OCI-LY7 (cell line): ENCODE measurements around the gene TBC1D1. TPM values are rescaled to one million over a fixed set of nuclear protein-coding genes. Genes with fewer than 3 reads are reported as not detected.

Experiments
- BruUV-seq: library from RNA; stranded (reverse); fragments of 400-500 nt; replicated peaks from 2 replicates; lab custom pipeline; 2021; lab: Mats Ljungman, UMichigan
- CTCF ChIA-PET: fragments of 300-600 bp; sonication (Branson Sonifier 250); formaldehyde crosslinking; loops from one replicate; lab custom pipeline; 2022; ENCODE audit warnings: antibody characterized with exemption; ENCODE audit not compliant: unreplicated experiment; lab: Charles Lee
- POLR2A ChIA-PET: fragments of 300-600 bp; sonication (Branson Sonifier 250); formaldehyde crosslinking; loops from one replicate; lab custom pipeline; 2022; ENCODE audit warnings: antibody characterized with exemption; lab: Charles Lee
- DNase-seq: peaks from one replicate; pipeline ENCODE4 v3.0.0-alpha.2; 2015; ENCODE audit warnings: low spot score
- H2AFZ ChIP-seq: fragments of 200-600 bp; sonication (generic), shearing (Covaris generic); 2 replicates; pipeline ENCODE4 v1.6.1; 2014; ENCODE audit warnings: mild to moderate bottlenecking, antibody characterized with exemption, low read length, moderate library complexity
- H3K27ac ChIP-seq: fragments of 200-600 bp; sonication (generic); 2 replicates; pipeline ENCODE4 v1.5.1; 2014; ENCODE audit warnings: mixed run types, low read depth, mild to moderate bottlenecking, moderate library complexity, low read length, inconsistent platforms; ENCODE audit not compliant: poor library complexity, severe bottlenecking
- H3K36me3 ChIP-seq: fragments of 200-600 bp; sonication (generic); 2 replicates; pipeline ENCODE4 v1.6.1; 2014; ENCODE audit warnings: mild to moderate bottlenecking, antibody characterized with exemption, low read length, moderate library complexity, mixed read lengths; ENCODE audit not compliant: insufficient read depth
- H3K4me1 ChIP-seq: fragments of 200-600 bp; sonication (generic); 2 replicates; pipeline ENCODE4 v1.5.1; 2014; ENCODE audit warnings: mild to moderate bottlenecking, low read length; ENCODE audit not compliant: insufficient read depth, poor library complexity, severe bottlenecking
- H3K4me2 ChIP-seq: fragments of 200-600 bp; sonication (generic); 2 replicates; pipeline ENCODE4 v1.6.1; 2014; ENCODE audit warnings: mild to moderate bottlenecking, low read length
- H3K4me3 ChIP-seq: fragments of 200-600 bp; sonication (generic); 2 replicates; pipeline ENCODE4 v1.5.1; 2014; ENCODE audit warnings: mild to moderate bottlenecking, low read depth, low read length; ENCODE audit not compliant: poor library complexity, severe bottlenecking
- H3K79me2 ChIP-seq: fragments of 200-600 bp; sonication (generic); 2 replicates; pipeline ENCODE4 v1.6.1; 2016; ENCODE audit warnings: low read depth, mild to moderate bottlenecking, low read length, moderate library complexity, mixed read lengths; ENCODE audit not compliant: insufficient read depth
- H3K9me2 ChIP-seq: fragments of 200-600 bp; sonication (generic); 2 replicates; pipeline ENCODE4 v1.6.1; 2016; ENCODE audit warnings: mild to moderate bottlenecking, low read length, mixed read lengths; ENCODE audit not compliant: insufficient read depth
- H3K9me3 ChIP-seq: fragments of 200-600 bp; sonication (generic); 2 replicates; pipeline ENCODE4 v1.6.1; 2014; ENCODE audit warnings: mild to moderate bottlenecking, mixed run types, low read length, mixed read lengths
- H4K20me1 ChIP-seq: fragments of 200-600 bp; sonication (generic); 2 replicates; pipeline ENCODE4 v1.6.1; 2014; ENCODE audit warnings: mild to moderate bottlenecking, antibody characterized with exemption, low read length, moderate library complexity, mixed read lengths; ENCODE audit not compliant: insufficient read depth
- CTCF ChIP-seq: fragments of 200-600 bp; sonication (generic); conservative IDR thresholded peaks from 2 replicates; pipeline ENCODE4 v1.5.1; 2014; ENCODE audit warnings: mild to moderate bottlenecking, antibody characterized with exemption, low read length, moderate library complexity, mixed read lengths
- EZH2phosphoT487 ChIP-seq: fragments of 200-600 bp; sonication (generic); IDR thresholded peaks from 2 replicates; pipeline ENCODE4 v1.6.1; 2018; ENCODE audit warnings: low read depth, borderline replicate concordance, mild to moderate bottlenecking, mixed run types, antibody characterized with exemption, low read length, moderate library complexity, mixed read lengths
- intact Hi-C: fragments of 100-400 bp; cut with micrococcal nuclease; formaldehyde crosslinking; loops from one replicate; pipeline ENCODE4 v1.10.0; 2022; ENCODE audit not compliant: unreplicated experiment
- total RNA-seq, 2 experiments: library from RNA; depleted of rRNA in 1 of 2; stranded (reverse); fragments of >200 nt in 1 of 2; shearing (Covaris generic) in 1 of 2; gene quantifications; 2 replicates each; pipeline ENCODE4 v1.2.3, GENCODE V29; 2014 to 2022

The TBC1D1 gene
- total RNA-seq, 2 experiments from 2014 or later: 539 to 545 TPM

GRCh38 chr4:37872310-37872988 lies 18.4 kb upstream of the TBC1D1 start:
- no peaks in the 10 kb centered on the region for H3K9me2 ChIP-seq
- ChIA-PET POLR2A (interaction anchor here (0.6 kb wide), 1 partner anchor 17 kb away, joined by 4 read pairs; no protein-coding TSS in a partner anchor), CTCF (no interaction called here)
- H3K4me3 ChIP-seq: no peak overlapping the region
- H3K27ac ChIP-seq: no peak overlapping the region
- H2AFZ ChIP-seq: no peak overlapping the region
- H3K36me3 ChIP-seq: peaks cover 14% of the 10 kb centered on the region
- H3K4me2 ChIP-seq: no peak overlapping the region
- no peaks in the 10 kb centered on the region for H3K79me2 ChIP-seq
- TF ChIP-seq EZH2phosphoT487 (no peak), CTCF (no peak)
- no peaks in the 10 kb centered on the region for H4K20me1 ChIP-seq
- H3K4me1 ChIP-seq: no peaks in the 10 kb centered on the region
- no TSS peak for BruUV-seq
- no peak for DNase-seq
- H3K9me3 ChIP-seq: no peaks in the 10 kb centered on the region
- intact Hi-C loops: no loop called here

GRCh38 chr4:37873386-37873785 lies 17.5 kb upstream of the TBC1D1 start:
- ChIA-PET CTCF (no interaction called here), POLR2A (interaction anchor here (2.0 kb wide), 1 partner anchor 21 kb away, joined by 13 read pairs; no protein-coding TSS in a partner anchor)
- BruUV-seq: no TSS peak
- intact Hi-C loops: no loop called here
- no peak overlapping the region for H3K4me2 ChIP-seq
- peaks cover 10% of the 10 kb centered on the region for H3K36me3 ChIP-seq
- H3K9me3 ChIP-seq: no peaks in the 10 kb centered on the region
- H3K79me2 ChIP-seq: no peaks in the 10 kb centered on the region
- no peak overlapping the region for H3K4me3 ChIP-seq
- DNase-seq: no peak
- H3K4me1 ChIP-seq: no peaks in the 10 kb centered on the region
- H4K20me1 ChIP-seq: no peaks in the 10 kb centered on the region
- no peak for TF ChIP-seq EZH2phosphoT487
- TF ChIP-seq CTCF: no peak
- H3K9me2 ChIP-seq: no peaks in the 10 kb centered on the region
- no peak overlapping the region for H2AFZ ChIP-seq
- H3K27ac ChIP-seq: no peak overlapping the region

GRCh38 chr4:37876156-37876555 lies 14.7 kb upstream of the TBC1D1 start:
- CTCF ChIA-PET: no interaction called here
- TF ChIP-seq CTCF: no peak
- TF ChIP-seq EZH2phosphoT487: no peak
- POLR2A ChIA-PET: interaction anchor here (0.7 to 1.6 kb wide), 5 partner anchors 11 to 206 kb away, joined by 3 to 8 read pairs (median 4); no protein-coding TSS in a partner anchor
- Histone ChIP-seq H3K9me3 (no peaks in the 10 kb centered on the region), H2AFZ (no peak overlapping the region), H3K27ac (no peak overlapping the region), H3K4me3 (no peak overlapping the region), H3K4me1 (peaks cover 9% of the 10 kb centered on the region), H4K20me1 (no peaks in the 10 kb centered on the region), H3K36me3 (peaks cover 3% of the 10 kb centered on the region; the same call in 1 of the 2 replicates), H3K9me2 (no peaks in the 10 kb centered on the region), H3K4me2 (no peak overlapping the region), H3K79me2 (no peaks in the 10 kb centered on the region)
- BruUV-seq: no TSS peak
- intact Hi-C loops: no loop called here
- no peak for DNase-seq
